ENCODE data around the gene BACH2. TPM values are rescaled to one million over a fixed set of nuclear protein-coding genes. Genes with fewer than 3 reads are reported as not detected.

Gene BACH2
- total RNA-seq, 1 donor from 2014 or later = 90.4 TPM

DNA sequence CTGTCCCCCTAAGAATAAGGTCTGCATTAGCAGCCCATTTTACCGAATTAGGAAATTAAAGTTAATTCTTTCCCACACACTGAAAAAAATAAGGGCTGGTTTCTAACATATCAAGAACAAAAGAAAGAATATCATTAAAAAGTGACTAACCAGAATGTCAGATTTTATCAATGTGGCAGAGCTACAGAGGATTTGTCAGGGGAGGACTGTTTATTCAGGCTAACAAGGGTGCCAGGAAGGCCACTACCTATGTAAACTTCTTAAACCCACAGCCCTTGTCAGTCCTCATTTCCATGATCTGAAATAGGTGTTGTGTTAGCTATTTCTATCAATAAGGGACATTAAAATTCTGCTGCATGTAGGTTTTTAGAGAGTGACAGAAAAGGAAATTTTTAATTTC lies 76.4 kb downstream of the BACH2 start:
- Mint-ChIP-seq H3K4me3 (no peak overlapping the region), H3K9me3 (peaks cover 10% of the 10 kb centered on the region), H3K27me3 (no peaks in the 10 kb centered on the region), H3K36me3 (ENCODE audit: low read depth) (peaks cover 32% of the 10 kb centered on the region), H3K27ac (no peak overlapping the region), H3K4me1 (peaks cover 22% of the 10 kb centered on the region)
- ChIA-PET POLR2A (interaction anchor here (1.0 to 1.5 kb wide), 2 partner anchors 26 to 65 kb away, joined by 3 to 5 read pairs; no protein-coding TSS in a partner anchor), CTCF (interaction anchor here (1.1 to 1.6 kb wide), 3 partner anchors 53 to 276 kb away, joined by 3 to 4 read pairs (median 3); no protein-coding TSS in a partner anchor)
- intact Hi-C loops (cut with micrococcal nuclease) = no loop called here
- DNase-seq (no peak), ATAC-seq (ENCODE audit: low read depth) (no peak)
- TF ChIP-seq, protein P1, sequence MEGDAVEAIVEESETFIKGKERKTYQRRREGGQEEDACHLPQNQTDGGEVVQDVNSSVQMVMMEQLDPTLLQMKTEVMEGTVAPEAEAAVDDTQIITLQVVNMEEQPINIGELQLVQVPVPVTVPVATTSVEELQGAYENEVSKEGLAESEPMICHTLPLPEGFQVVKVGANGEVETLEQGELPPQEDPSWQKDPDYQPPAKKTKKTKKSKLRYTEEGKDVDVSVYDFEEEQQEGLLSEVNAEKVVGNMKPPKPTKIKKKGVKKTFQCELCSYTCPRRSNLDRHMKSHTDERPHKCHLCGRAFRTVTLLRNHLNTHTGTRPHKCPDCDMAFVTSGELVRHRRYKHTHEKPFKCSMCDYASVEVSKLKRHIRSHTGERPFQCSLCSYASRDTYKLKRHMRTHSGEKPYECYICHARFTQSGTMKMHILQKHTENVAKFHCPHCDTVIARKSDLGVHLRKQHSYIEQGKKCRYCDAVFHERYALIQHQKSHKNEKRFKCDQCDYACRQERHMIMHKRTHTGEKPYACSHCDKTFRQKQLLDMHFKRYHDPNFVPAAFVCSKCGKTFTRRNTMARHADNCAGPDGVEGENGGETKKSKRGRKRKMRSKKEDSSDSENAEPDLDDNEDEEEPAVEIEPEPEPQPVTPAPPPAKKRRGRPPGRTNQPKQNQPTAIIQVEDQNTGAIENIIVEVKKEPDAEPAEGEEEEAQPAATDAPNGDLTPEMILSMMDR (IDR thresholded peaks at IDR 0.05) = no peak

DNA sequence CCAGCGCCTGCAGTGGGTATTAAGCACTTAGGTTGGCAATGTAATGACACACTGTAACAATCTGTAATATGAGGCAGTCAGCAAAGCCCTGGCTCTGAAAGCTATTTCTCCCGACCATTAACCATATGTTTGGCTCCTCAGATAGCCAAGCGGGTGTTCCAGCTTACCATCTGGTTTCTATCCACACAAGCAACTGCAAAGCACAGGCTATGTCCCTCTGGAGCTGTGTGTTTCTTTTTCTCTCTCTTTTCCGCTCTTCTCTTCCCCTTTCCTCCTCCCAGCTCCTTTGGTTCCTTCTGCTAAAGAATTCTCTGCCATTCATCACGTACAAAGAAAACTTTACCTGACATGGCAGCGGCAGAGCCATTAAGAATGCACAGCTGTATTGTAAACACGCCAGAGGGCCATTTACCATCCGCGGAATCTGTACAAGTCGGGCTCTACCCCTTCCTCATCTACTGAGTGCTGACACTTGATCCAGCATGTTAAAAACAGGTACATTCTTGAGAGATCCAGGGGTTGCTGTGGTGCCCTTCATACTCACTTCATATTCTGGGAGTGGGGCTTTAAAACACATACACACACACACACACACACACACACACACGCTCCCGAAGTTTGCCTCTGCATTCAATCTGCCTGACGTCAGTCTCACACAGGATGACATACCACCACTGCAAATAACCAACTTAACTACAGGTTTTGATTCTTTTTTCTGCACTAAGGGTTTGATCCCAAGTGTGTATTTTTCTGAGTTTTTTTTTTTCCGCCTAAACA lies 77.2 kb downstream of the BACH2 start:
- Mint-ChIP-seq H3K4me1 (peaks cover 20% of the 10 kb centered on the region), H3K4me3 (no peak overlapping the region), H3K27me3 (no peaks in the 10 kb centered on the region), H3K36me3 (ENCODE audit: low read depth) (peaks cover 24% of the 10 kb centered on the region), H3K9me3 (peaks cover 10% of the 10 kb centered on the region), H3K27ac (no peak overlapping the region)
- ChIA-PET CTCF (interaction anchor here (0.8 to 4.9 kb wide), 11 partner anchors 34 to 279 kb away, joined by 3 to 38 read pairs (median 5); no protein-coding TSS in a partner anchor), POLR2A (interaction anchor here (0.7 to 5.3 kb wide), 17 partner anchors 8 to 260 kb away, joined by 3 to 56 read pairs (median 6); partner anchors contain the start of gene BACH2)
- TF ChIP-seq, protein P1 (IDR thresholded peaks at IDR 0.05) = no peak
- intact Hi-C loops (cut with micrococcal nuclease) = loop anchor here (2.0 to 10.0 kb wide), 3 partner anchors 17 to 785 kb away; partner anchors contain the start of gene ANKRD6
- ATAC-seq (ENCODE audit: low read depth) = no peak
- DNase-seq = no peak

DNA sequence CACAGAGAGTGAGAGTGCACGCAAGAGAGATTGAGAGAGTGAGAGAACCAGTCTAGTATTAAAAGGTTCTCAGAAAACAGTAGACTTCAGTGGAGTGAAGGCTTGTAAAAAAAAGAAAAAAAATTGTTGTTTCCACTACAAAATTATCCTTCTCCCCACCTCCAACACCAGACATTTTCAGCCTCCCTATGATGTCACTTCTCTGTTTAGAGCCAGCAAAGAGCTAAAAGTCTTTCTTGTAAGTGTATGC lies 77.8 kb downstream of the BACH2 start:
- H3K27me3 Mint-ChIP-seq = no peaks in the 10 kb centered on the region
- DNase-seq (no peak), ATAC-seq (ENCODE audit: low read depth) (no peak)
- peaks cover 19% of the 10 kb centered on the region for H3K4me1 Mint-ChIP-seq
- H3K9me3 Mint-ChIP-seq = peaks cover 9% of the 10 kb centered on the region
- H3K36me3 Mint-ChIP-seq (ENCODE audit: low read depth) = peaks cover 20% of the 10 kb centered on the region
- H3K4me3 Mint-ChIP-seq = no peak overlapping the region
- POLR2A ChIA-PET = interaction anchor here (0.6 to 5.3 kb wide), 24 partner anchors 9 to 847 kb away, joined by 3 to 56 read pairs (median 6); partner anchors contain the start of gene BACH2
- intact Hi-C loops (cut with micrococcal nuclease) = loop anchor here (2.0 to 10.0 kb wide), 3 partner anchors 18 to 784 kb away; partner anchors contain the start of gene ANKRD6
- TF ChIP-seq, protein P1 (IDR thresholded peaks at IDR 0.05) = no peak
- H3K27ac Mint-ChIP-seq = no peak overlapping the region
- CTCF ChIA-PET = interaction anchor here (0.8 to 4.9 kb wide), 11 partner anchors 34 to 278 kb away, joined by 3 to 38 read pairs (median 5); no protein-coding TSS in a partner anchor

DNA sequence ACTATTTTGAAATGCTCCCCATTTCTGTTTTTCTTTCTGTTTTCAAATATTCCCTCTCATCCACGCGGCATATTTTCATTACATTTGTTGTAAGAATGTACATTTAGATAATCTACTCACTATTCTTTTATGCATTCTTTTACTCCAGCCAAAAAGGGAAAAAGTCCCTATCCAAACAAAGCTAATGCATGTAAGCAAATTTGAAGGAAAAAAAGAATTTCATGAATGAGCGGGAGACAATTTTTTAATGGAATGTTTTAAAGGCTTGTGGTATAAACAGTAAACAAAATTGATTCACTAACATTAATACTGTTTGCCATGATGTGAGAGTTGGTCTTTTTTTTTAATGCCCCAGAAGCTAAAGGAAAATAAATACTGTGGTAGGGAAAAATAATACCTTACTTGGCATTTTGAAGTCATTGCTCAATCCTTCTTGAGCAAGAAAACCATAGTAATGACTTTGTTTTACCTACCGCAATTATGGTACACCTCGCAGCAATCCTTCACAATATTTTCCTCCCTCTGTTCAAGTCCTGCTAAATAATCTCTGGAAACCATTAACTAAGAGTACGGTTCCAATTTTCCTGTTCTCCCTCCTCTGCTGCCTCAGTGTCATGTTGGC lies 79.0 kb downstream of the BACH2 start:
- CTCF ChIA-PET = interaction anchor here (0.7 to 4.9 kb wide), 20 partner anchors 13 to 275 kb away, joined by 3 to 58 read pairs (median 11); no protein-coding TSS in a partner anchor

More for the DNA sequence above, 79.0 kb downstream of the BACH2 start:
- POLR2A ChIA-PET = interaction anchor here (0.7 to 5.3 kb wide), 18 partner anchors 30 to 388 kb away, joined by 3 to 56 read pairs (median 5); partner anchors contain the start of genes BACH2 and CASP8AP2
- Mint-ChIP-seq H3K9me3 (peaks cover 2% of the 10 kb centered on the region), H3K36me3 (ENCODE audit: low read depth) (peaks cover 13% of the 10 kb centered on the region), H3K27me3 (no peaks in the 10 kb centered on the region), H3K4me3 (no peak overlapping the region), H3K27ac (no peak overlapping the region), H3K4me1 (peaks cover 12% of the 10 kb centered on the region)
- no peak for DNase-seq
- intact Hi-C loops (cut with micrococcal nuclease) = loop anchor here (2.0 to 10.0 kb wide), 5 partner anchors 19 to 783 kb away; partner anchors contain the start of genes ANKRD6 and CASP8AP2
- TF ChIP-seq, protein P1 (IDR thresholded peaks at IDR 0.05) = no peak
- ATAC-seq (ENCODE audit: low read depth) = no peak
